Activated CD4-positive, alpha-beta T cell treated with anti-CD3 and anti-CD28 coated beads, Interleukin-2, Interleukin-4, amounts not matched to agents 100 ng/mL and 50 ng/mL, durations not matched to agents 16 hours and 8 hours (primary cell): ENCODE results near the gene XYLT1.

Experiments used
- DNase-seq: peaks from one replicate; pipeline ENCODE4 v3.0.0-alpha.2; 2020; ENCODE audit warnings: low spot score

The XYLT1 gene

GRCh38 chr16:17228048-17228707, 242.6 kb downstream of the XYLT1 start:
- DNase-seq, result no peak

- no peak for DNase-seq
Observed at GRCh38 chr16:17227278-17227677, 243.5 kb downstream of the XYLT1 start.

DNA sequence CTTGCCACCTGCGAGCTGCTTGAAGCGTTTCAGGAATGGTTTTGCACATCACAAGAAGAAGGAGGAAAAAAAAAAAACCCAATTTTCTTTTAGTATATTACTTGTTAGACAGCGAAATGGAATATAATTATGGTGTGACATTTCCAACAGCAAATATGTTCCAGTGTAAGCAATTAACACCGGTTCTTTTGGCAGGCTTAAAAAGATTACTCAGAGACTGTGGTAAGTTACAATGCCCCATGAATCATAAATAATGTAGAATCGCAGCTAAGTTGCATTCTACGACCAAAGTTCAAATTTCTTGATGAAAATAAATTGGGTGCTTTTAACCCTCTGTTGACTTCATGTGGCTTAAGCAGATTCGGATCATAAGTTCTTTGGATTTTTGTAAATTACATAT, 245.2 kb downstream of the XYLT1 start:
- no peak for DNase-seq

GRCh38 chr16:17224879-17225281, 245.9 kb downstream of the XYLT1 start:
- DNase-seq, result peak; percentile 22

- no peak for DNase-seq
Observed at GRCh38 chr16:17224350-17224749, 246.4 kb downstream of the XYLT1 start.

- DNase-seq, result no peak
Observed at GRCh38 chr16:17223576-17223975, 247.2 kb downstream of the XYLT1 start.

- DNase-seq, result no peak
Observed at GRCh38 chr16:17222871-17223401, 247.8 kb downstream of the XYLT1 start.

DNA sequence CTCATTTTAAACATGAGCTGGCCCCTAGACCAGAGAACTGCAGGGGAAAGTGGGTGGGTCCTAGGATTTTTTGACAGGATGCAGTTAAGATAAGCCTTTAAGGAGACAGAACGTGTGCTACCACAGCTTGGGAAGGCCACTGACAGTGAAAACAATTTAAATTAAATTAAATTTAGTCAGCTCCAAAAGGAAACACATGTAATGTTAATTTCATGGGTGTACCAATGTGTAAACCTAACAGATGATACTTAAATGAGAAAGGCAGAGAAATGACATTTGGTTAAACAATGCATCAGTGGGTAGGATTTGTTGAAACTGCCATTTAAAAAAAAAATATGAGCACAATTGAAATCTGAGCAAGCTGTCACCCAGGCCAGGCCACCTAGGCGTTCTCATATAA, 250.8 kb downstream of the XYLT1 start:
- DNase-seq, result no peak

DNA sequence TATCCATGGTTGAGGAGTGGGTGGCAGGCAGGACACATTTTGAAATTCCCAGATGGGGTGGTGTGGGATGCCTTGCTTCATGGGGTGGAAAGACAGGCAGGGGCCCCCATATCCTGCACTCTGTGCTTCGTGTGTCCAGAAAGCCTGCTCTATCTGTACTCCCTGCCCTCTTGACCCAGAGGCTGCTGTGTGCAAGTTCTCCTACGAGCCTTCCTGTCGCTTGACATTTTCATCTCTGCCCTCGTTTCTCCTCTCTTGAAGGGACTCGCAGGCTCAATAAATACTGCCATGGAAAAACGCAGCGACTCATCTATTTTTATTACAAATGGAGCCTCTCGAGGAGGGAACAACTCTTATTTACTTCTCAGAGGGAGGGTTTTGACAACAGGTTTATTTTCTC, 254.8 kb downstream of the XYLT1 start:
- no peak for DNase-seq

- DNase-seq, result no peak
Observed at GRCh38 chr16:17215306-17215705, 255.5 kb downstream of the XYLT1 start.

DNA sequence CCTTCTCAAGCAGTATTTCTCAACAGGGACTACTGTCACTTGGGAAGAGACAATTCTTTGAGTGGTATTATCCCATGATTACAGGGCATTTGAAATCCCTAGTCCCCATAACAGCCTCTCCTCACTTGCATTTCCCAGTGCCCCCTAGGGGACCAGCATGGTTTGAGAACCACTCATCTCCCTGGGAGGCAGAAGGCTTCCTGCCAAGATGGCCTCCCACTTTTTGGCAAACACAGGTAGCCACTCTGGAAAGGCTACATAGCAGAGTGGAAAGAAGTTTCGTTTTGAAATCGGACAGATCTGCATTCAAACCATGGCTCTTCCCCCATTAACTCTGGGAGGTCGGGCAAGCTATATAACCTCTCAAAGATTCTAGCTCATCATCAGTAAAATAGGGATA, 256.8 kb downstream of the XYLT1 start:
- DNase-seq, result no peak

GRCh38 chr16:17213025-17213424, 257.7 kb downstream of the XYLT1 start:
- DNase-seq, result no peak

- no peak for DNase-seq
Observed at GRCh38 chr16:17212606-17213005, 258.2 kb downstream of the XYLT1 start.

- peak; percentile 25 for DNase-seq
Observed at GRCh38 chr16:17211797-17212196, 259.0 kb downstream of the XYLT1 start.

- DNase-seq, result no peak
Observed at GRCh38 chr16:17206712-17207111, 264.0 kb downstream of the XYLT1 start.

DNA sequence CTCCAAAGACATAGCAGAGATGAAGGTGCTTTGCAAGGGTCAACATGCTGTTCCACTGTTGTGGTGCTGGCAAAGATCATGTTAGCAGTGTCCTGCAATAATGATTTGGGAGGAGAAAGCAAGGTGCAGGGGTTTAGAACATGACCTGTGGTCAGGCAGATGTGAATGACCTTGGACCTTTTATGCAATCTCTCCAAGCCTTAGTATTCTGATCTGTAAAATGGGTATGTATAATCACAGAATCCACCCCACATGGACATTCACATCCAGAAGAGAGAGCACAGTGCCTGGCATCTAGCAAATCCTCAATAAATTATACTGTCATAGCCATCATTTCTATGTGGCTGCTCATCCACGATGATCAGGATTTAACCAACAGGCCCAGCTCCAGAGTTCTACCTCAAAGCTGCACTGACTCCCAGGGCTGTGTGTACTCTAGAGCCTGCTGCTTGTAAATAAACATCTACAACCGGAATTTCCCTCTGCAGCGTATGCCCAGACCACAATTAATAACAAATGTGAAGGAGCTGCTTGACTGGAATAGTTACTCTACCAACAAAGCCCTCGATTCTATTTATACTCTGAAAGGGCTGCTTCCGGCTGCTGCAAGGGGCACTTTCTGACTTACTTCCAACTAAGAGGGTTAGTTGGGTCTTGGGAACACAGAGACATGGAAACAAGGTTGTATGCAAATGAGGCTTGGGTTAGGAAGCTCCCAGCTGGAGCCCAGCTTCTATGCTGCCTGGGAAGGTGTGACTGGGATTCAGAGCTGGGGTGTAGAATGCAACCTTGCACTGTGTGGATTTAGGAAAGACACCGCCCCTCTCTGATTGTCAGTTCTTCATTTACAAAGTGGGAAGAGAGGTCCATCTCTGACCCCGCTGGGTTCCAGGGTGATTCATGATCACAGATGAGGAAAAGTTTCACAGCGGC, 265.2 kb downstream of the XYLT1 start:
- DNase-seq, result no peak

GRCh38 chr16:17204644-17205043, 266.1 kb downstream of the XYLT1 start:
- DNase-seq, result no peak

DNA sequence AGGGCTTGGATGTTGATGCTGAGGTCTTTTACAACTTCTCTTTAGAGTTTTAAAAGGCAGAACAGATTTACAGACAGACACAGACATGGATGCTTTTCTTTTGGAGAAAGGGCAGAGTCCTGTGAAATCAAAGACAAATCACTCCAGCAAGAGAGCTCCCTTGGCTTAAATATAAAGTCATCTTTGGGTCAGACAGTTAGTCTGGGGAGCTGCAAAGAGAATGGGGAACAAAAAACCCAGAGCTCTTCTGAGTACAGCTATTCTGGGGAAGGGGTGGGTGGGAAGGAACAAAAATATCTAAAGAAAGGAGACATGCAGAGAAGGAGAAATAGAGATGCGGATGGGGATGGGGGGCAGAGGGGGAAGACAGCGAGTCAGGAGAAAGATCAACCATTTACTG, 266.6 kb downstream of the XYLT1 start:
- no peak for DNase-seq

GRCh38 chr16:17203424-17203823, 267.3 kb downstream of the XYLT1 start:
- DNase-seq, result no peak

GRCh38 chr16:17199135-17199534, 271.6 kb downstream of the XYLT1 start:
- no peak for DNase-seq

GRCh38 chr16:17196526-17196925, 274.2 kb downstream of the XYLT1 start:
- DNase-seq, result no peak

- DNase-seq, result peak; percentile 36
Observed at GRCh38 chr16:17194190-17194780, 276.5 kb downstream of the XYLT1 start.
